Measurements from ENCODE around the gene PSMB8.

PSMB8 gene

GRCh38 chr6:32843331-32843978 is 392 bp downstream of the PSMB8 start:
- TF ChIP-seq CTCF (IDR thresholded peaks at IDR 0.05; ENCODE audit: insufficient read depth, missing control alignments): no peak
- FAIRE-seq (no peak), DNase-seq (ENCODE audit: insufficient read length, low spot score) (no peak)

- TF ChIP-seq CTCF (IDR thresholded peaks at IDR 0.05; ENCODE audit: insufficient read depth, missing control alignments): no peak
- no peak for FAIRE-seq
- DNase-seq (ENCODE audit: insufficient read length, low spot score): no peak
These were observed 1.2 kb downstream of the PSMB8 start for GRCh38 chr6:32842690-32843089.

- TF ChIP-seq CTCF (IDR thresholded peaks at IDR 0.05; ENCODE audit: insufficient read depth, missing control alignments): no peak
- FAIRE-seq (no peak), DNase-seq (ENCODE audit: insufficient read length, low spot score) (no peak)
These were observed 1.7 kb downstream of the PSMB8 start for GRCh38 chr6:32842021-32842650.

GRCh38 chr6:32840604-32841246 is 3.1 kb downstream of the PSMB8 start:
- no peak for FAIRE-seq
- no peak for DNase-seq (ENCODE audit: insufficient read length, low spot score)
- TF ChIP-seq CTCF (IDR thresholded peaks at IDR 0.05; ENCODE audit: insufficient read depth, missing control alignments): no peak

- no peak for FAIRE-seq
- no peak for TF ChIP-seq CTCF (IDR thresholded peaks at IDR 0.05; ENCODE audit: insufficient read depth, missing control alignments)
- no peak for DNase-seq (ENCODE audit: insufficient read length, low spot score)
These were observed 4.5 kb downstream of the PSMB8 start for GRCh38 chr6:32839356-32839755.

- peak; percentile 89 for TF ChIP-seq CTCF (IDR thresholded peaks at IDR 0.05; ENCODE audit: insufficient read depth, missing control alignments)
- no peak for FAIRE-seq
These were observed 5.5 kb downstream of the PSMB8 start, which contains the start of gene TAP2 for GRCh38 chr6:32838114-32838958. TSS of gene TAP2 (minus strand) at chr6:32838739. CDS start at chr6:32838233, 506 bp downstream.

More at GRCh38 chr6:32838114-32838958, 5.5 kb downstream of the PSMB8 start, which contains the start of gene TAP2:
- DNase-seq (ENCODE audit: insufficient read length, low spot score): peak; percentile 86

Measured in D721Med (cell line).